Measurements from ENCODE around the gene ETHE1. TPM values are rescaled to one million over a fixed set of nuclear protein-coding genes. Genes with fewer than 3 reads are reported as not detected.
"Not testable (repeated sequence)": the region's sequence is repeated elsewhere in the genome, so short reads cannot be mapped to it uniquely, and the experiment has no call there.

Gene ETHE1
- total RNA-seq, 1 experiment from 2014 or later: 28.3 TPM

DNA sequence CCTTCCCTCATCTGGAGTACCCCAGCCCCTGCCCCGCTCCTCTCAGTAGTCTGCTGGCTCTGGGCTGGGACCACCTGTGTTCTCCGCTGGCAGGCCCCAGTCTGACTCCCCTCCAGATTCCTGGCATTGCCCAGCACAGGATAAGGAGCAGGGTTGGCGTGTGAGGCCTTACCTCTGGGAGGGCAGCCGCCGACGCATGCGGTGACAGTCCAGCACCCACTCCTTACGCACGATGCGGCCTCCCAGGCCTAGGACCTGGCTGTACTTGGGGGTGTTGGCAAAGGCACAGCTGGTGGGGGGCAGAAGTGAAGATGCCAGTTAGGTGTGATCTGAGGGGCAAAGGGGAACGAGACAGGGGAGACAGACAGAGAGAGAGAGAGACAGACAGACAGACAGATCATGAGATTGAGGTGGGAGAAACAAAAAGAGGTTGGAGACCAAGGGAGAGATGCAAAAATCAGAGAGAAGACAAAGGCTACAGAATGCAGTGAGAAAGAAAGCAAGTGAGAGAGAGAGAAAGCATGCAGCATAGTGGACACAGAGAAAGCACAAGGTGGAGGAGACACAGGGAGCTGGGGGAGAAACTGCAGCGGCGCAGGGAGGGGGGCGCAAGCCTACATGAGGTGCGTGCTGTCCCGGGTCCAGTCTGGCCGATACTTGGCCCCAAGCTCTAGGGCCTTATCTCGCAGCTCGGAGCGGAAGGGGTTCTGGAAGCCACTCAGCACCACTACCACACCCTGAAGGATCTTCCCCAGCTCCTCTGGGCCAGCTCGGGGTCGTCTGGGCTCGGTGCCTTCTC lies 24.6 kb upstream of the ETHE1 start:
- DNase-seq (ENCODE audit: low read depth): no peak

- no peak for DNase-seq (ENCODE audit: low read depth)
These were observed 21.7 kb upstream of the ETHE1 start for GRCh38 chr19:43548706-43549105.

DNA sequence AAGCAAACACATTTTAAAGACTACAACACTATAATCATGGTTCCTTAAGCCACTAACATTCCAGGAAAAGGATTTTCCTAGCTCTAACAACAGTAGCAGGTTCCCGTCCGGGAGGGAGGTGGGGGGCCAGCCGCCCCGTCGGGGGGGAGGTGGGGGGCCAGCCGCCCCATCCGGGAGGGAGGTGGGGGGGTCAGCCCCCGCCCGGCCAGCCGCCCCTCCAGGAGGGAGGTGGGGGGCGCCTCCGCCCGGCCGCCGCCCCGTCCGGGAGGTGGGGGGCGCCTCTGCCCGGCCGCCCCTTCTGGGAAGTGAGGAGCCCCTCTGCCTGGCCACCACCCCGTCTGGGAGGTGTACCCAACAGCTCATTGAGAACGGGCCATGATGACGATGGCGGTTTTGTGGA lies 20.9 kb upstream of the ETHE1 start:
- DNase-seq (ENCODE audit: low read depth): not testable (repeated sequence)

DNA sequence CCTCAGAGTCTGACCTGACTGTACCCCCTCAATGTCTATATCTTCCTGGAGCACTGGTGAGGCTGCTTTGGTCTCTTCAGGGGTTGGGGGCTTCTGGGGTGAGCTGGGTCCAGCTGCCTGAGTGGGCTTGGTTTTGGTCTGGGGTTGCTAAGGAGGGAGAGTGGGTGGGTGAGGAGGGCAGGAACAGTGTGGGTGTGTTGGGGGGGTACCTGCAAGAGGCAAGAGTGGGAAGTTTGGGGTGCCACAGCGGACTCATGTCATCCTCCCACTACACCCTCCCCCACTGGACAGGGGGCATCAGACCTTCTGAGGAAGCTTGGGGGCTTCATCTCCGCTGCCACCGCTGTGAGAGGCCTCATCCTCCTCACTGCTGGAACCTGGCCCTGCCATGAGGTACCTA lies 19.6 kb upstream of the ETHE1 start:
- DNase-seq (ENCODE audit: low read depth): no peak

DNA sequence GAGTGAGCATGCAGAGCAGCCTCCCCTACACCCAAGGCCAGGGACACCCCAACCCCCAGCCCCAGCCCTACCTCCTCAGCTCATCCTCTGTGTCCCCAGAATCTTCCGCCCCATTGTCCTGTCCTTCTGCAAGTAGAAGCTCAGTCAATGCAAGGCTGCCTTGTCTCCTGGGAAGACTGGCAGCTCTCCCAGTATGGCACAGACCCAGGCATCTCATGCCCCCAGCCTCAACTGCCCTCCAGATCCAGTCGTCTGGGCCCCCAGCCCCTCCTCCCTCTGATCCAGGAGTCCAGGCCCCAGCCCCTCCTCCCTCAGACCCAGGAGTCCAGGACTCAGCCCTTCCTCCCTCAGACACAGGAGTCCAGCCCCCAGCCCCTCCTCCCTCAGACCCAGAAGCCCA lies 19.0 kb upstream of the ETHE1 start:
- DNase-seq (ENCODE audit: low read depth): no peak

GRCh38 chr19:43545276-43545675 lies 18.3 kb upstream of the ETHE1 start:
- no peak for DNase-seq (ENCODE audit: low read depth)

- no peak for DNase-seq (ENCODE audit: low read depth)
These were observed 17.1 kb upstream of the ETHE1 start for GRCh38 chr19:43544077-43544476.

DNA sequence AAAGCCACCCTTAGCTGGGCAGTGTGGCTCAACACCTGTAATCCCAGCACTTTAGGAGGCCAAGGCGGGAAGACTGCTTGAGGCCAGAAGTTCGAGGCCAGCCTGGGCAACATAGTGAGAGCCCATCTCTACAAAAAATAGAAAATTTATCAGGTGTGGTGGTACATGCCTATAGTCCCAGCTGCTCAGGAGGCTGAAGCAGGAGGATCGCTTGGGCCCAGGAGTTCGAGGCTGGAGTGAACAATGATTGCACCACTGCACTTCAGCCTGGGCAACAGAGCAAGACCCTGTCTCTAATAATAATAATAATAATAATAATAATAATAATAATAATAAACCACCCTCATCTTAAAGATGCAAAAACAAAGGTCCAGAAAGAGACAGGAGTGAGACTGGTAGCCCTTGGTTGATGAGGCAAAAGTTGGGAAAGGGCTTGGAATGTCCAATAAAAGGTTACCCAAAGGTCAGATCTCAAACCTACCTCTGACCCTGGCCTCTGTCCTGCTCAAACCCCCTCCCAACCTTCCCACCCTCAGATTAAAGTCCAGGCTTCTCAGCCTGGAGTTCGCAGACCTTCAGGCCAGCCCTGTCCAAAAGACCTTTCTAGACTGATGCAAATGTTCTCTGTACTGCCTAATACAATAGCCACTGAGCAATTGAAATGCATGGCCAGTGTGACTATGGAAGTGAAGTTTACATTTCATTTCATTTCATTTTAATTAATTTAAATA lies 15.1 kb upstream of the ETHE1 start:
- no peak for DNase-seq (ENCODE audit: low read depth)

- DNase-seq (ENCODE audit: low read depth): no peak
These were observed 13.4 kb upstream of the ETHE1 start for GRCh38 chr19:43540381-43540780.

DNA sequence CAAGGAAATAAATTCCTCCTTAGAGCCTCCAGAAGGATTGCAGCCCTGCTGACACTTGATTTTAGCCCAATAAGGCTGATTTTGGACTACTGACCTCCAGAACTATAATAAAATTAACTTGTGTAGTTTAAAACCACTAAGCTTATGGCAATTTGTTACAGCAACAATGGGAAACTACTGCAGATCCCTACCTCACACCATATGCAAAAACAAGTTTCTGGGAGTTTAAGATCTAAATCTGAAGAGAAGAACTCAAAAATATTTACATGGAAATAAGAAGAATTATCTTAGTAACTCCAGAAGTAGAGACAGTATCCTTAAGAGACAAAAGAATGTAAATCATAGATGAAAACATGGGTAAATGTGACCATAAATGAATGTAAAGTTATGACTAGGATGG lies 11.9 kb upstream of the ETHE1 start:
- DNase-seq (ENCODE audit: low read depth): no peak

- no peak for DNase-seq (ENCODE audit: low read depth)
These were observed 8.1 kb upstream of the ETHE1 start for GRCh38 chr19:43534816-43535761.

- no peak for DNase-seq (ENCODE audit: low read depth)
These were observed 7.4 kb upstream of the ETHE1 start for GRCh38 chr19:43534305-43534815.

GRCh38 chr19:43533546-43534304 lies 6.7 kb upstream of the ETHE1 start:
- peak; percentile 100 for DNase-seq (ENCODE audit: low read depth)

GRCh38 chr19:43532962-43533545 lies 6.1 kb upstream of the ETHE1 start, which contains the start of gene ZNF575:
TSS of gene ZNF575 (plus strand) at chr19:43533188. CDS start at chr19:43534423, 1,235 bp downstream.
- peak; percentile 89 for DNase-seq (ENCODE audit: low read depth)

- DNase-seq (ENCODE audit: low read depth): peak; percentile 51
These were observed 5.6 kb upstream of the ETHE1 start for GRCh38 chr19:43532571-43532961.

GRCh38 chr19:43527860-43528622 lies 1.0 kb upstream of the ETHE1 start:
- peak; percentile 40 for DNase-seq (ENCODE audit: low read depth)

DNA sequence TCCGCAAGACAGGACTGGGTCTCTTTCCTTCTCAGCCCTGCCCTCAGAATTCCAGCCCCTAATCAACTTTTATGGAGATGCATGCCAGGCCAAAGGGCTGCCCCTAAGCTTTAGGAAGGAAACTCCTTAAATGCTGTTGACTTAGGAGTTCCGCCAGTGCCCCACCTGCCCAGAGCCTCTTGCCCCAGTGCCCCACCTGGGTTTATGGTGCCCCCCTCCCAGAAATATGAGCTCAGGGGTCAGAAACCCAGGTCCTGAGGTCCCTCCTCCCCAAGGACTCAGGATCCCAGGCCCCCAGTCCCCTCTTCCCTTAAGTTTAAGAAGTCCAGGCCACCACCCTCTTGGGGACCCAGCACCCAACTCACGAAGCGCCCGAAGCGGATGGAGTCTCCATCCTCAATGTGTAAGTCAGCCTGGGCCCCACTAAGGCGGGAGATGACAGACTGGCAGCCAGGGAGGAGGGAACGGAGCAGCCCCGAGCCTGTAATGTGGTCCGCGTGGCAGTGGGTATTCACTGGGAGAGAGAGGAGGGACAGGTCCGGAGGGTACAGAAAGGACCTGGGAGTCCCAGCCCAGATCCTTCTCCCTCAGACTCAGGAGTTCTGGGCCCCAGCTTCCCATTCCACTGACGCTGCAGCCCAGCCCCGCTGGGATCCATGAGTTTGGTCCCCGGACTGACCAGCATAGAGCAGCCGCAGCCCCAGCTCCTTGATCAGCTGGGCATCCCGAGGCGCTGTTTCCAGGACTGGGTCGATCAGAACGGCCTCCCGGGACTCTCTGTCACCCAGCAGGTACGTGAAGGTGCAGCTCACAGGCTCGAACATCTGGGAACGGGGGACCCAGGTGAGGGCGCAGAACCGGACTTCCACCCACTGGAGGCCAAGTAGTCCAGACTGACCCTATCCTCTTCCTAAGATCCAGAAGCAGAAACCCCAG lies 897 bp downstream of the ETHE1 start:
- DNase-seq (ENCODE audit: low read depth): no peak

GRCh38 chr19:43524922-43525835 lies 1.8 kb downstream of the ETHE1 start:
- DNase-seq (ENCODE audit: low read depth): no peak

Measured in M059J (cell line).